Measurements from ENCODE around the gene ADAMTS18.
"Not testable (repeated sequence)": the region's sequence is repeated elsewhere in the genome, so short reads cannot be mapped to it uniquely, and the experiment has no call there.

The ADAMTS18 gene, protein sequence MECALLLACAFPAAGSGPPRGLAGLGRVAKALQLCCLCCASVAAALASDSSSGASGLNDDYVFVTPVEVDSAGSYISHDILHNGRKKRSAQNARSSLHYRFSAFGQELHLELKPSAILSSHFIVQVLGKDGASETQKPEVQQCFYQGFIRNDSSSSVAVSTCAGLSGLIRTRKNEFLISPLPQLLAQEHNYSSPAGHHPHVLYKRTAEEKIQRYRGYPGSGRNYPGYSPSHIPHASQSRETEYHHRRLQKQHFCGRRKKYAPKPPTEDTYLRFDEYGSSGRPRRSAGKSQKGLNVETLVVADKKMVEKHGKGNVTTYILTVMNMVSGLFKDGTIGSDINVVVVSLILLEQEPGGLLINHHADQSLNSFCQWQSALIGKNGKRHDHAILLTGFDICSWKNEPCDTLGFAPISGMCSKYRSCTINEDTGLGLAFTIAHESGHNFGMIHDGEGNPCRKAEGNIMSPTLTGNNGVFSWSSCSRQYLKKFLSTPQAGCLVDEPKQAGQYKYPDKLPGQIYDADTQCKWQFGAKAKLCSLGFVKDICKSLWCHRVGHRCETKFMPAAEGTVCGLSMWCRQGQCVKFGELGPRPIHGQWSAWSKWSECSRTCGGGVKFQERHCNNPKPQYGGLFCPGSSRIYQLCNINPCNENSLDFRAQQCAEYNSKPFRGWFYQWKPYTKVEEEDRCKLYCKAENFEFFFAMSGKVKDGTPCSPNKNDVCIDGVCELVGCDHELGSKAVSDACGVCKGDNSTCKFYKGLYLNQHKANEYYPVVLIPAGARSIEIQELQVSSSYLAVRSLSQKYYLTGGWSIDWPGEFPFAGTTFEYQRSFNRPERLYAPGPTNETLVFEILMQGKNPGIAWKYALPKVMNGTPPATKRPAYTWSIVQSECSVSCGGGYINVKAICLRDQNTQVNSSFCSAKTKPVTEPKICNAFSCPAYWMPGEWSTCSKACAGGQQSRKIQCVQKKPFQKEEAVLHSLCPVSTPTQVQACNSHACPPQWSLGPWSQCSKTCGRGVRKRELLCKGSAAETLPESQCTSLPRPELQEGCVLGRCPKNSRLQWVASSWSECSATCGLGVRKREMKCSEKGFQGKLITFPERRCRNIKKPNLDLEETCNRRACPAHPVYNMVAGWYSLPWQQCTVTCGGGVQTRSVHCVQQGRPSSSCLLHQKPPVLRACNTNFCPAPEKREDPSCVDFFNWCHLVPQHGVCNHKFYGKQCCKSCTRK (N-terminal part only)

DNA sequence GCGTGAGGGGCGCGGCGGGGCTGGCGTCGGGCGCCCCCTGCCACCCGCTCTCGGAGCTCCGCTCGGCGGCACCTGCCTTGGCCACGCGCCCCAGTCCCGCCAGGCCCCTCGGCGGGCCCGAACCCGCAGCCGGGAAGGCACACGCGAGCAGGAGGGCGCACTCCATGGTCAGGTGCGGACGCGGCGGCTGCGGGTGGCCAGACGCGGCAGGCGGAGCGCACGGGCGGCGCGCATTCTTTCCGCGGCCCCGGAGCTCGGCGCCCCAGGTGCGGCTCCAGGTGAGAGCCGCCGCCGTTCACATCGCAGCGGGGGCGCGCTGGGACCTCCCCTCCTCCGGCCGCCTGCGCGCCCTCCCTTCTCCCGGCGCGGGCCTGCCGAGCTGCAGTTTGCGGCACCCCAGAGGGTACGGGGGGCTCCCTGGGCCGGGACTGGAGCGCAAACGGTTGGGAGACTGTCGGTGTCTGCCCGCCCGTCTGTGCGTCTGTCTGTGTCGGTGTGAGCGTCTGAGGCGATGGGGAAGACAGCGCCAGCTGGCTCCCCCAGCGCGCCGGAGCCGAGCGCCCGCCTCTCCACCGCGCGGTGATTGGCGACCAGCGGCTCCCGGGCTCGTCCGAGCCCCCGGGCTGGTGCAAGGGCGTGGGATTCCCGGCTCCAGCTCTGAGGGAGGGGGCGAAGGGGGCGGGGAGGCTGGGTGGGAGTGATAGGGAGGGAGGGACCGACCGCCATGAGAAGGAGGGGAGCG is at the start of gene ADAMTS18:
Gene ADAMTS18 (minus strand): TSS at position 505 of the 742 bp plus-strand sequence. CDS start 339 bp downstream, at position 166.
- no peak for DNase-seq (ENCODE audit: low spot score)

DNA sequence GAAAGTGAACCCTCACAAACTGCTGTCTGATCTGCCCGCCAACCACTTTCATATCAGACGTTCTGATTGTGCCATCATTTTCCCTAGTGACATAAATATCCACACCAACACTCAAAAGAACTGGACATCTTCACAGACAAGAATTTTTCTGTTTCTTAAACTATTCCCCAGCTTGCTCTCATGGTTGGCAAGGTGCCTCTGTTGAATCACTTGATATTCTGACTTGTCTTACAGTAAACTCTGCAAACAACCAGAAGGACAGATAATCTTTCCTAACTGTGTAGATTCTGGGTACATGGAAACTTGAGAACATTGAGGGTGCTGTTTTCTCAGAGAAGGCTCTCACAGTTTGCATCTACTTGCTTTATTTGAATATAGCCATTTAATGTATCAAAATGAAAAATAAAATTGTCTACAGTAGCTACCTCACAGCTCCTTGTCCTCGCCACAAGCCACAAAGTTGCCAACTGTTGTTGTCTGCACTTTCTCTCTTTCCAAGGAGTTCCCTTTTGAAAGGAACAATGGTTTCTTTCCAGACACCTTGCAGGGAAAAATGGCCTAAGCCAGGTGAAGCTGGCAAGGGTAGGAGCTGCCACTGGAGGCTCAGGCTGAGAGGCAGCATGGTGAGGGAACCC is 46.0 kb upstream of the ADAMTS18 start:
- DNase-seq (ENCODE audit: low spot score) = no peak

DNA sequence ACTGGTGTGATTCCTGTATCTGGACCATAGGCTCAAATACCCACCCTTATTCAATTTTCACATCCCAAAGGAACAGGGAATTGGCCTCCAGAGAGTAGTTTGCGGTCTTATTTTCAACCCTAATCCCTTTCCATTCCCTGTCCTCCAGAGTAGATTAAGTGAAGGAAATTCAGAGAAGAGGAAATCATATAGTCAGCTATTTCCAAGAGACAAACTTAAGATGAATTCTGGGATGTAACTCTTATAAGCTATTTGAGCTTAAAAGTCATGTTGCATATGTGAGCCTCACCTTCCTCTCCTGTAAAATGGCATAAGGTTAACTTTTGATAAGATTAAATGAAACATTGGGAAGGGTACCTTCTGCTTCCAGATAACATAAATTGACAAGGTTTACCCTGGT is 37.4 kb upstream of the ADAMTS18 start:
- no peak for DNase-seq (ENCODE audit: low spot score)

DNA sequence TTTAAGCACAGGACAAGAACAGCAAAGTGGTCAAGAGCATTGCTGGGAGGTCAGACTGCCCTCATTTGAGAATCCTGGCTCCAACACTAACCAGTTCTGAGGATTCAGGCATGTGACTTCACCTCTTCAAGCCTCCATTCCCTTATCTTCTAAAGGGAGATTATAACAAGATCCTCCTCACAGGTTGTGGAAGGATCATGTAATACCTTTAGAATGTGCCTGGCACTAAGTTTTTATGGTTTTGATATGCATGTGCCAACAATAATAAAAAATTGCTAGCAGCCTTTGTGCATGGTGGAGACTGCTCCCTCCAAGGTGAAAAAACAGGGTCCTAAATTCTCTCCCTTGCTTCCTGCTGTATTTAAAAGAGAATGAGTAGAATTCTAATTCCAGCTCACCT is 36.0 kb upstream of the ADAMTS18 start:
- no peak for DNase-seq (ENCODE audit: low spot score)

DNA sequence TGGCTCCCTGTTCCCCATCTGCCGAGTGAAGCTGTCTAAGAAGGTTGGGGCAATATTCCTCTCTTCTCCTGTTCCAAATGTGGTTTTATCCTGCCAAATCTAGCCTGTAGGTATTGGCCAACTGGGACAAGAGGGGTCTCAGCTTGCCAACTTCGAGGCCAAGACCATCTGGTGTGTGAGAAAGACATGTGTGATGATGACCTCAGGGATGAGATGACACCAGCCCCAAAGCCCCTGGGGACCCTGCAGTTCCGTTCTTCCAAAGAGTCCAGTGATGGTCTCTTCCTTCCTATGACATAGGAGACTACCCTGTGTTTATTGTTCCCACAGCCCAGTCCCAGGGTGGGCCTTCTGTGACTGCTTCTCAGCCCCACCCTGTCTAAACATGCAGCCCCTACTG is 34.8 kb upstream of the ADAMTS18 start:
- no peak for DNase-seq (ENCODE audit: low spot score)

DNA sequence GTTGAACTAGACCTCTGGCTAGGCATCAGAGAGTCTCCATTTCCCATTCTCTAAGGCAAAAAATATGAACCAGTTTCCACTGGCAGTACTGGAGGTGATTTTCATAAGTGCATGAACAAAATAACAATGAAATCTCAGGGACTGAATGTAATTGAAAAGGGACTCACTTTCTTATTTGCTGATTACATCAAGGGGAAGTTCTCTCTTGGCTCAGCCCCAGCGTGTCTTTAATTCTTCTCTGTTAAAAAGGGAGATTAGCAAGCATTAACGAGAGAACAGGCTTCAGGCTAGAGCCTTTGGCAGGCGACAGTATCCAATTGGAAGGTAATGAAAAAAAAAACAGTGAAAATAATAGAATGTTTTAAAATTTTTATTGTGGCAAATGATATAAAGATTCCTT is 34.0 kb upstream of the ADAMTS18 start:
- no peak for DNase-seq (ENCODE audit: low spot score)

DNA sequence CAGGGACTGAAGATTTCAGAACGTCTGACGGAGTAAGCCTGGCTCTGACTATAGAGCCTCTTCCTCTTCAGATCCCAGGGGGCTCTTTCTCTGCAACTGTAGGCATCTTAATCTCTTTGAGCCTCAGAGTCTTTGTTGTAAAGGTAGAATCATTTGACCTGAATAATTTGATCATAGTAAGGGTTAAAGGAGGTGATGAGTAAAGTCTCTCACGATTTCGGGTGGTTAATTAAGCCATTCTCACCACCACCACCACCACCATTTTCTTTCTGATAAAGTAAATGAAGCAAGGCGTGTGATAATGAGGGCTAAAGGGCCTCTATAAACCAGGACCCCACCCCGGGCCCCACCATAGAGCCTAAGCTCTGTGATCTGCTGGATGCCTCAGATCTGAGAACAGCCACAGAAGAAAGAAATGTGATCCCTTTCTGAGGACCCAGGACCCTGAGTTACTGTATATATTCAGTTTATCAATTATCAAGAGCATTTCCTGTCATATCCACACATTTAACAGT is 33.0 kb upstream of the ADAMTS18 start:
- no peak for DNase-seq (ENCODE audit: low spot score)

DNA sequence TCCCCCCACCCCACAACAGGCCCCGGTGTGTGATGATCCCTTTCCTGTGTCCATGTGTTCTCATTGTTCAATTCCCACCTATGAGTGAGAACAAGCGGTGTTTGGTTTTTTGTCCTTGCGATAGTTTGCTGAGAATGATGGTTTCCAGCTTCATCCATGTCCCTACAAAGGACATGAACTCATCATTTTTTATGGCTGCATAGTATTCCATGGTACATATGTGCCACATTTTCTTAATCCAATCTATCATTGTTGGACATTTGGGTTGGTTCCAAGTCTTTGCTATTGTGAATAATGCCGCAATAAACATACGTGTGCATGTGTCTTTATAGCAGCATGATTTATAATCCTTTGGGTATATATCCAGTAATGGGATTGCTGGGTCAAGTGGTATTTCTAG is 28.8 kb upstream of the ADAMTS18 start:
- DNase-seq (ENCODE audit: low spot score) = not testable (repeated sequence)

DNA sequence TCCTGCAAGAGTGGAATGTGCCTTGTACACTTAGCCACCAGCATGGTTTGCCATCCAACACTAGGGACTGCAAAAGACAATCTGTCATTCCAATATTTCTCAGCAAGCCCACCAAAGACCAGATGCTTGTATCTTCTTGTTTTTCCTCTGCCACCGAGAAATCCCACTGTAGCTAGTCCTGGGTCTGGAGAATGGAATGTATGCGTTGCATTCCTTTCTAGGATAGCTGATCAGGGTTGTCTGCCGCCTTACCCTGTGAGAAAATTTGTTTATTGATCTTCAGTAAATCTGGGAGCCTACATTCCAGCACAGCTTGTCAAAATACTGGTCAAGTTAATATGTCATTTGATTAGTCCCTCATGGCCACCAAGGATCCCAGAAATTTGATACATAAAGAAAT is 28.1 kb upstream of the ADAMTS18 start:
- no peak for DNase-seq (ENCODE audit: low spot score)

DNA sequence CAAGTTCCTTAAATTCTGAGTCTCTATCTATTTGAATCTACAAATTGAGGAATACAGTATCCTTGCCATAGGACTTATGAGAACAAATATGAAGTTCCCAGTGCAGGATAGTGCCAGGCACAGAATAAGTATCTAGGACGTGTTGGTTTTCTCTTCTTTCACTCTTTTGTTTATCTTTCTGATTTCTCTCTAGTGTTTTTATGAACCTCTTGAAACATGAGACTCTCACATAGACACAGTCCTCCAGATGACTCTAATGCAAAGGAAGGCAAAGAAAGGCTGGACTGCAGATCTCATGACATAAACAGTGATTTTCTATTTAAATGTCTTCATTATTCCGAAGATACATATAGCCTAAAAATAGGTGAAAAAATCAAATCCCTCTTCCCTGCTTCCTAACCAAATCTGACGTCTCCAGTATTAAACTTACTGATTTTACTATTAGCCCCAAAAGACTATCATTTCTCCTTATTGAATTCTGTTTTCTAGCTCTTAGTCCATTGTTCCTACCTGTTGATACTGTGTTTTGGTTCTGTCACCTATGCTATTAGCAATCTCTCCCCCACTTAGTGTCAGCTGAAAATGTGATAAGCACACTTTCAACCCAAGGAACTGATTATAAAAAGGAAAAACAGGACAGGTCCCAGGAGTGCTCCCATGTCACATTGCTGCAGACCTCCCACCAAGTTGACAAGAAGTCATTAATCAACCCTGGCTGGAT is 24.9 kb upstream of the ADAMTS18 start:
- no peak for DNase-seq (ENCODE audit: low spot score)

DNA sequence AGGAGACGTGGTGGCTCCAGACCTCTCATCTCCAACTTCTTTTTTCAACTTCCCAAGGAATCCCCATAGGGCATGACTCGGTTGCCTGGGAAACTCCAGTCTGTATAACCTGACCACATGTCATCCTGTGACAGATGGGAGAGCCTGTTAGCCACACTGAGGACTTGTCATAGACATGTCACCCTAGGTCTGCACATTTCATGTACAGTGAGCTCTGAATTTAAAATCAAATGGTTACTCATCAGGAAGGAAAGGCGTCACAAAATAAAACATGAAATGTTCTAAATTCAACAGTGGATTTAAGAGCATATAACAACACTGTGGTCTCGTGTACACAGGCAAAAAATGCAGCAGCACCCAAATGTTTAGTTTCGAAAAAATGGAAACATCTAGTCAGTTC is 22.2 kb upstream of the ADAMTS18 start:
- no peak for DNase-seq (ENCODE audit: low spot score)

DNA sequence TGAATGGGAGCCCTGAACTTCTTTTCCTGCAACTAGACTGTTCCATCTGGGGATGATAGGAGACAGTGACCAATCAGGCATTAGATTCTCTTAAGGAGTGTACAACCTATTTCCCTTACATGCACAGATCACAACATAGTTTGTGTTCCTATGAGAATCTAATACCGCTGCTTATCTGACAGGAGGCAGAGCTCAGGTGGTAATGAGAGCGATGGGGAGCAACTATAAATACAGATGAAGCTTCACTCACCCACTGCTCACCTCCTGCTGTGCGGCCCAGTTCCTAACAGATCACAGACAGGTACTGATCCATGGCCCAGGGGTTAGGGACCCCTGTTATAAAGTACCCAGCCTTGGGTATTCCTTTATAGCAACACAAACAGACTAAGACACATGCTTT is 17.4 kb upstream of the ADAMTS18 start:
- DNase-seq (ENCODE audit: low spot score) = no peak

DNA sequence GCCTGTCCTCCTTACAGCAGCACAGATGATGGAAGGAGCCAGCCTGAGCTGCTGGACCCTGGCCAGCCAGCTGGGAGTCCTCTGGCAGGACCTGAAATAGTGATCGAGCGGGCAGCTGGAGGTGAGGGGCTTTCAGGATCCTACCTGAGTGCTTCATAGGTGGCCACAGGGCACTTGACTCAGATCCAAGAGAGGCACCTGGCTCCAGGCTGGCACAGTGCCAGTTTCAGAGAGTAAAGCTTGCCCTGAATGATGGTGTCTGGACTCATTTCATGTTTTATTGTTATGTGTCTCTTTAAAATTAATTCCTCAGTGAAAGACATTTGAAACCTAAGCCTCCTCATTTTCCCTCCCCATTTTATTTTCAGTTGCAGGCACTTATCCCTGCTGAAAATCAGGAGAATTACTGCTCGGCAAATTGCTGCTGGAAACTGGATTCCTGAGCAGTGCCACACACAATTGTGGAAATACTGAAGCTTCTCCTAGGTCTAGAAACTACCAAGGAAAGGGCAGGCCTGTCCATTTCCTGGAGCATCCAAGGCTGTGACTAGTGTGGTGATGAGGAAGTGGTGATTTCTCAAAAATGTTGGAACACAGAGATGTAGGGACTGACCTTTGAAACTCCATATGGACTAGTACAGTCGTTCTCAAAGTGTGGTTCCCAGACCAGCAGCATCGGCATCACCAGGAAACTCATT is 16.1 kb upstream of the ADAMTS18 start:
- DNase-seq (ENCODE audit: low spot score) = no peak

DNA sequence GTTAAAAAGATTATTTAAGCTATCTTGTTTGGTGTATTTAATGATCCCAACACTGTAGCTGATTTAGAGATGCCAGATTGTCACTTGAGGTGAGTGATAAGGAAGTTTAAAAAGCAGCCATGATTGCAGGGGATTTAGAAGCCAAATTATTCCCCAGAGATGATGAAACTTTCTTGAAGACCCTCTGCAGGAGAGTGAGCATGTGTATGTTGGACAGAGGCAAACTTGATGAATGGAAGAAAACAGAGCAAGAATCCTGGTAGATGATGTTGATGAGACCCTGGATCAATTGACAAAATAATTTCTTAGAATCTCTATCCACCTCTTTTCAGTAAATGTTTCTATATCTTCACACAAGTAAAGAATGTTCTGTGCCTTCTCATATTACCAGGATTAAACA is 14.4 kb upstream of the ADAMTS18 start:
- no peak for DNase-seq (ENCODE audit: low spot score)

DNA sequence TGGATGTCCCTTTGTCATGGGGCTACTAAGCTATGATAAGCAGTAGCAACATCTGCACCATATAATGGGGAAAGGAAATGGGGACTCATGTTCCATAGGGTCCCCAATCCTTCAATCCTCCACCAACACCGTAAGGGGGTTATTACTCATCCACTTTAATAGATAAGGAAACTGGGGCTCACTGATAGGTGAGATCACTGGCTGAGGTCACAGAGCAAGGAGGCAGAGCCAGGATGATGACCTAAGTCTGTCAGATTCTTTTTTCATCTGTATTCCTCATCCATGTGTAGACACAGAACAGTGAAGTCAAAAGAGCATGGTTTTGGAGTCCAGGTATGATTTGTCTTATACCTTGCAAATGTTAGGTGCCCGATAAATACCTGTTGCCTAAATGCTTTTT is 10.5 kb upstream of the ADAMTS18 start:
- no peak for DNase-seq (ENCODE audit: low spot score)

DNA sequence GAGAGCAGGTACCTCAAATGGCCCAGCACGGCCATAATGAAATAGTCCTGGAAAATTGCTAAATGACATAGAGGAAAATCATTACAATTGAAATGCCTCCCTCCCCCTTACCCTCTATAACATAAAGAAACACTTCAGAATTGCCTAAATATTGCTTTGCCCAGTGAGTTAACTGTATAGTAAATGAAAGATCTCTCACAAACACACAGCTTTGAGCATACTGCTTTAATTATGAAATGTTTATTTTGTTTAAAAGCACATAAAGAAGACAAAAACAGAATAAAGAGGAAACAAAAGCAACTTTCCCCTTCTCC is 9.3 kb upstream of the ADAMTS18 start:
- no peak for DNase-seq (ENCODE audit: low spot score)

DNA sequence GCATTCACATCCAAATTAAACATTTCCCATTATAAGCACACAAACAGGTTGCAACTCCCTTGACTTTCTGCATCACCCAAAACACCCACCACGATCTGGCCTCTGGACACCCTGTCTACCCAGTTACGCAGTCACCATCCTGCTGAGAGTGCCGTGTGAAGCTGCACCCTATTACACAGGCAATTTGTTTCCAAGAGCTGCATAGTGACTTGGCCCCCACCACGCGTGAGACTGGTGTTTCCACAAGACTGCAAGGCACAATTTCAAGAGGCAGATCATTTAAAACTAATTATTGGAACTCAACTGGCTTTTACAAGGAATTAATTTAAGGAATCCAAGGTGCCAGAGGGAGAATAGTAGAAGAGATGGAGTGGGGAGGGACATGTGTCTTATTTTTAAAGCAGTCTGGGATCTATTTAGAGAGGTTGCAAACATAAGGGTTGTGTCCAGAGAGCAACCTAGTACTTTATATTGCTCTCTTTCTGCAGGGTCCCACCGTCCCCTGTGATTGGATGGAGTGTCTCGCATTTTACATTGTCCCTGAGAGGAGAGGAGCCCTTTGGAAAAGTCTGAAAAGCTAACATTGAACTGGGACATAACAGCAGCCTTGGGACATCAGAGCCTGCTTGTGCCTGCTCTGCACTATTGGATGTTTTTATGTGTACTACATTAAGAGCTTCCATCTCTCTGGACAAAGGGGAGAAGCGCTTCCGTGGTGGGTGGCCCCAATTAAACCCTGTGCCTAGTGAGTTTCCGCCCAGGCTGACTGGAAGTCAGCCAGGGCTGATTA is 8.7 kb upstream of the ADAMTS18 start:
- no peak for DNase-seq (ENCODE audit: low spot score)

DNA sequence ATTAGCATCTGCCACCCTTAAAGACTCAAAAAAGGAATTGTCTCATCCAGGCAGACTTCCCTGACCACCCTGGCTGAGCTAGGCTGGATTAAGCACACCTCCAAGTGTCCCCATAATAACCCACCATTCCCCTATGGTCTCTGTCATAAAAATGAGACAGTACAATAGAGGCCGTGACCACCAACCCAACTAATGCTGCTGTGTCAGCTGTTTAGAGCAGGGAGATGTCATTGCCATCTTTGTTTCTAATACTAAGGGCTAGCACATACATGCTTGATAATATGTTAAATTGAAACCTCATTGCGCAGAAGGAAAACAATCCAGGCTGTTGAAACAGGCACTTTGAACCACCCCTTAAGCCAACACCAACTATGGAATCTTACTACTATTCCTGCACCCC is 7.2 kb upstream of the ADAMTS18 start:
- DNase-seq (ENCODE audit: low spot score) = no peak

DNA sequence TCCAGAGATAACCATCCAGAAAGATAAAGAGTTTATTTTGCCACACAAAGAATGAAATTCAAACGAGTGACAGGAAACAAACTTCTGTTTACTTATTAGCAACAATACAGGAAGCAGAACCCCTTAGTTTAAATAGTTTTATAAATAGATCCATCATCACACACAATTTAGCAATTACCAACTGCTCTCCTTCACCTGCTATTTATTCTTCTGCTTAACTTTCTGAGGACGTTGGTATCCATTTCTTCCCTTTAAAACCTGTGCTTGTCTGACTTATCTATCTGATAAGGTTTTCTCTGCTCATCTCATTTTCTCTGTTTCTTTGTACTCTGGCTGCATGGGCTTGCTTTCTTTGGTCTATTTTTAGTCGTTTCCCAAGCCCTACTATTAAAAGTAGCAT is 4.3 kb upstream of the ADAMTS18 start:
- no peak for DNase-seq (ENCODE audit: low spot score)
